IPS-NIHi11 (cell line): ENCODE measurements around the gene MED22.
"Not testable (repeated sequence)": the region's sequence is repeated elsewhere in the genome, so short reads cannot be mapped to it uniquely, and the experiment has no call there.

Source experiments
- DNase-seq: peaks from one replicate; pipeline ENCODE4 v3.0.0; 2012; ENCODE audit warnings: mixed read lengths, low spot score

MED22 gene

GRCh38 chr9:133304477-133305377 is 43.2 kb downstream of the MED22 start:
- no peak for DNase-seq

GRCh38 chr9:133304158-133304470 is 43.8 kb downstream of the MED22 start:
- no peak for DNase-seq

- DNase-seq, result no peak
These were observed 44.4 kb downstream of the MED22 start for GRCh38 chr9:133303266-133304157.

- no peak for DNase-seq
These were observed 46.4 kb downstream of the MED22 start for GRCh38 chr9:133301253-133302230.

- DNase-seq, result not testable (repeated sequence)
These were observed 47.9 kb downstream of the MED22 start for GRCh38 chr9:133299996-133300395.

DNA sequence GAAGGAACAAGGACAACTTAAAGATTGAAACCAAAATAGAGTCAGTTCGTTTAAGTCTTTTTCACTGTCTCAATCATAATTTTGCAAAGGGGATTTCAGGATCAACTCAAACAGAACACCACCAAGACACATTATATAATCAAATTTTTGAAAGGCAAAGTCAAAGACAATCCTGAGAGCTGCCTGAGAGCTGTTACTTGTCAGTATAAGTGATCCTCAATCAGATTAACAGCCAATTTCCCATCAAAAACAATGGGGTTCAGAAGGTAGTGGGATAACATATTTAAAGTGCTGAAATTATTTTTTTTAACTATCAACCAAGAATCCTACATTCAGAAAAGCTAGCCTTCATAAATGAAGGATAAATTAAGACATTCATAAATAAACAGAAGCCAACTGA is 53.7 kb downstream of the MED22 start:
- no peak for DNase-seq

DNA sequence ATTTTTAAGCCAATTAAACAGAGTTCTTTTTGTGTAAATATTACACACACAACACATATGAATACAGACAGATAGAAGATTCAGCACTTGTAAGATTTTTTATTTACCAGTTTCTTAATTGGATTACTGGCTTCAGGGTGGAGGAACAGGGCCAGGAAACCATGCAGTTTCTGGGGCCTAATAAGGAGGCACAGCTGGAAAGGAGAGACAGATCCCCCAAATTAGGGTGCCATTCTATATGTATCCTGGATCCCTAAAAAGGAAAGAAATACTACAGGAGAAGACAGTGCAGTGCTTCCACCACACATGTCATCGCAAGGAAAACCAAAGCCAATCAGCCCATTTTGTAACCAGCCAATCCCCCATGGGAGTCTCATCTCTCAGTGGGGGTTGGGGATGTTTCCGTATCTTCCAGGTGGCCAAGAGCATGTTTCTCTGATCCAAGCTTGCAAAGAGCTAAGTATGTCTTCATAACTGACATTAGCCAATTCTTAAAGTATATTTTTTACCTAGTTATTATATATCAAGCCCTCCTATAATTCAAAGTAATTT is 57.1 kb downstream of the MED22 start:
- no peak for DNase-seq
